Ishikawa (cell line): ENCODE results near the gene CFL2.
A peak's percentile ranks its signal among the peaks of the same experiment; 100 is the strongest.

Experiments
- CEBPB ChIP-seq: IDR thresholded peaks from 2 replicates; pipeline ENCODE4 v1.6.1; 2012
- CREB1 ChIP-seq: IDR thresholded peaks from 2 replicates; pipeline ENCODE4 v1.6.1; 2012; ENCODE audit warnings: low read depth
- EGR1 ChIP-seq: IDR thresholded peaks from 2 replicates; pipeline ENCODE4 v1.6.1; 2012
- EP300 ChIP-seq: IDR thresholded peaks from 2 replicates; pipeline ENCODE4 v1.6.1; 2012; ENCODE audit warnings: borderline replicate concordance
- FOXM1 ChIP-seq: IDR thresholded peaks from 2 replicates; pipeline ENCODE4 v1.6.1; 2012; ENCODE audit warnings: low read depth, borderline replicate concordance
- MAX ChIP-seq: IDR thresholded peaks from 2 replicates; pipeline ENCODE4 v1.6.1; 2012
- NFIC ChIP-seq: IDR thresholded peaks from 2 replicates; pipeline ENCODE4 v1.6.1; 2012
- RAD21 ChIP-seq: IDR thresholded peaks from 2 replicates; pipeline ENCODE4 v1.6.1; 2012; ENCODE audit warnings: low read depth
- REST ChIP-seq: IDR thresholded peaks from 2 replicates; pipeline ENCODE4 v1.6.1; 2012; ENCODE audit warnings: low read depth, mild to moderate bottlenecking
- TAF1 ChIP-seq: IDR thresholded peaks from 2 replicates; pipeline ENCODE4 v1.6.1; 2012; ENCODE audit warnings: low read depth, mild to moderate bottlenecking
- TCF12 ChIP-seq: IDR thresholded peaks from 2 replicates; pipeline ENCODE4 v1.6.1; 2012; ENCODE audit warnings: low read depth
- TEAD4 ChIP-seq: IDR thresholded peaks from 2 replicates; pipeline ENCODE4 v1.6.1; 2012
- USF1 ChIP-seq: IDR thresholded peaks from 2 replicates; pipeline ENCODE4 v1.6.1; 2012
- YY1 ChIP-seq: IDR thresholded peaks from 2 replicates; pipeline ENCODE4 v1.6.1; 2012; ENCODE audit warnings: low read depth
- ZBTB7A ChIP-seq: IDR thresholded peaks from 2 replicates; pipeline ENCODE4 v1.6.1; 2012; ENCODE audit warnings: low read depth

Gene CFL2

GRCh38 chr14:34713122-34713680, 1.2 kb downstream of the CFL2 start:
- TF ChIP-seq ZBTB7A (no peak), MAX (no peak), YY1 (no peak), NFIC (no peak), CREB1 (no peak), TAF1 (no peak), TEAD4 (no peak), REST (no peak), EGR1 (no peak), TCF12 (no peak), EP300 (no peak), CEBPB (no peak), USF1 (no peak), FOXM1 (no peak), RAD21 (no peak)

GRCh38 chr14:34711796-34712712, 2.3 kb downstream of the CFL2 start:
- TF ChIP-seq REST (no peak), FOXM1 (no peak), TEAD4 (no peak), USF1 (no peak), NFIC (no peak), YY1 (no peak), RAD21 (no peak), CEBPB (no peak), TCF12 (no peak)

- TF ChIP-seq EP300 = no peak; the same call in 1 of the 2 replicates
- peak; percentile 10; the same call in 1 of the 2 replicates for TF ChIP-seq TEAD4
- peak; percentile 54 for TF ChIP-seq NFIC
Observed at GRCh38 chr14:34711169-34711568, 3.2 kb downstream of the CFL2 start.

GRCh38 chr14:34710744-34711143, 3.6 kb downstream of the CFL2 start:
- no peak for TF ChIP-seq EP300
- no peak for TF ChIP-seq MAX
- TF ChIP-seq FOXM1 = no peak
- TF ChIP-seq CREB1 = no peak
- TF ChIP-seq TEAD4 = no peak
- no peak for TF ChIP-seq YY1
- no peak for TF ChIP-seq TCF12

GRCh38 chr14:34710006-34710405, 4.4 kb downstream of the CFL2 start:
- TF ChIP-seq CREB1 = no peak
- TF ChIP-seq MAX = no peak
- TF ChIP-seq RAD21 = no peak

- TF ChIP-seq EGR1 = no peak
- no peak for TF ChIP-seq TAF1
- no peak for TF ChIP-seq REST
- no peak for TF ChIP-seq USF1
- no peak for TF ChIP-seq YY1
Observed at GRCh38 chr14:34707722-34708121, 6.7 kb downstream of the CFL2 start.
